ENCODE results near the gene PRDM1. TPM values are rescaled to one million over a fixed set of nuclear protein-coding genes. Genes with fewer than 3 reads are reported as not detected.

PRDM1 gene
- total RNA-seq, 1 donor from 2014 or later: 2.3 TPM

DNA sequence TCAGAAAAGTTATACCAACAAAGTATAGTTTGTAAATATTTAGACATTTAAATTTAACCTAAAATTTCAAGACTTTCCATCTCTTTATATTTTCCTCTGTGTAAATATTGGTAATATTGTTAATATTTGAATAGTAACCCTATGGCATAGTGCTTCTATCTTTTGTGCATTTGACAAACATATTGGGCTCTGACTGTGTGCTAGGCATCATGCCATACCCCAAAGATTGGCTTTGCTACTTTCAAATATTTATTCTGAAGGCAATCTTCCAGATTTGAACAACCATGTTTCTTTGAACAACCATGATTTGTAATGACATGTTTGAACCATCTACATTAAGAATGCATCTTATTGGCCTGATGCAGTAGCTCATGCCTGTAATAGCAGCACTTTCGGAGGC is 15.5 kb upstream of the PRDM1 start:
- peaks cover 78% of the 10 kb centered on the region for H3K27me3 Mint-ChIP-seq (ENCODE audit: low read depth)
- peaks cover 11% of the 10 kb centered on the region for H3K4me1 Mint-ChIP-seq
- no peak overlapping the region for H3K27ac Mint-ChIP-seq
- no peak for DNase-seq (ENCODE audit: low spot score in 2 of 2, unreplicated experiment in 2 of 2)
- H3K4me3 Mint-ChIP-seq: no peak overlapping the region
- TF ChIP-seq, protein P1, sequence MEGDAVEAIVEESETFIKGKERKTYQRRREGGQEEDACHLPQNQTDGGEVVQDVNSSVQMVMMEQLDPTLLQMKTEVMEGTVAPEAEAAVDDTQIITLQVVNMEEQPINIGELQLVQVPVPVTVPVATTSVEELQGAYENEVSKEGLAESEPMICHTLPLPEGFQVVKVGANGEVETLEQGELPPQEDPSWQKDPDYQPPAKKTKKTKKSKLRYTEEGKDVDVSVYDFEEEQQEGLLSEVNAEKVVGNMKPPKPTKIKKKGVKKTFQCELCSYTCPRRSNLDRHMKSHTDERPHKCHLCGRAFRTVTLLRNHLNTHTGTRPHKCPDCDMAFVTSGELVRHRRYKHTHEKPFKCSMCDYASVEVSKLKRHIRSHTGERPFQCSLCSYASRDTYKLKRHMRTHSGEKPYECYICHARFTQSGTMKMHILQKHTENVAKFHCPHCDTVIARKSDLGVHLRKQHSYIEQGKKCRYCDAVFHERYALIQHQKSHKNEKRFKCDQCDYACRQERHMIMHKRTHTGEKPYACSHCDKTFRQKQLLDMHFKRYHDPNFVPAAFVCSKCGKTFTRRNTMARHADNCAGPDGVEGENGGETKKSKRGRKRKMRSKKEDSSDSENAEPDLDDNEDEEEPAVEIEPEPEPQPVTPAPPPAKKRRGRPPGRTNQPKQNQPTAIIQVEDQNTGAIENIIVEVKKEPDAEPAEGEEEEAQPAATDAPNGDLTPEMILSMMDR (IDR thresholded peaks at IDR 0.05; ENCODE audit: unreplicated experiment): no peak
- no peaks in the 10 kb centered on the region for H3K9me3 Mint-ChIP-seq
- no peaks in the 10 kb centered on the region for H3K36me3 Mint-ChIP-seq

DNA sequence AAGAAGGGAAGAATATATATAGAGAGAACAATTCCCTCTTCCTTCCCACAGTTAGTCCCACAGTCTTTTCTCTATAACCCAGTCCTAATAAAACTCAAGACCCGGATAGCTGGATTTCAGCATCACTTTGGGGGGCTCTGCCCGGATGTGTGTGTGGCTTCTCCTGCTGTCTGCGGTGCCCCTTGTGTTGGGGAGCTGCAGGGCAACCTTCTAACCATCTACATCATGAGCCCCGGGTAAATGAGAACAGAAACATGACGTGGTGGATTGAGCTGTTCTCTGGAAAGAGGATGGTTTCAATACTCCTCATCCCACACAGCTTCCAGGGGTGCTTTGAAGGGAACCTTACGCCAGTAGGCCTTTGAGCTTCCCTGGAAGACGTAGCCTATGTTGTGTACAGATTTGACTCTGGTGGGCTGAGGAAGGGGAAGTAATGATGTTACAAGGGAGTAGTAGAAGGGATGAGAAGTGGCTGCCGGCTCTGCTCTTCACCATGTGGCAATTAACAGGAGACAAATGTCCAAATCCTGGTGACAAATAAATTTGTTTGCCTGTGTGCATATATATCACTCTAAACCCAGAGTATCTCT is 13.5 kb upstream of the PRDM1 start:
- H3K4me1 Mint-ChIP-seq: peaks cover 12% of the 10 kb centered on the region
- H3K4me3 Mint-ChIP-seq: no peak overlapping the region
- DNase-seq (ENCODE audit: low spot score in 2 of 2, unreplicated experiment in 2 of 2): no peak
- no peak overlapping the region for H3K27ac Mint-ChIP-seq
- H3K9me3 Mint-ChIP-seq: no peaks in the 10 kb centered on the region
- TF ChIP-seq, protein P1 (IDR thresholded peaks at IDR 0.05; ENCODE audit: unreplicated experiment): no peak
- H3K36me3 Mint-ChIP-seq: no peaks in the 10 kb centered on the region
- peaks cover 78% of the 10 kb centered on the region for H3K27me3 Mint-ChIP-seq (ENCODE audit: low read depth)

DNA sequence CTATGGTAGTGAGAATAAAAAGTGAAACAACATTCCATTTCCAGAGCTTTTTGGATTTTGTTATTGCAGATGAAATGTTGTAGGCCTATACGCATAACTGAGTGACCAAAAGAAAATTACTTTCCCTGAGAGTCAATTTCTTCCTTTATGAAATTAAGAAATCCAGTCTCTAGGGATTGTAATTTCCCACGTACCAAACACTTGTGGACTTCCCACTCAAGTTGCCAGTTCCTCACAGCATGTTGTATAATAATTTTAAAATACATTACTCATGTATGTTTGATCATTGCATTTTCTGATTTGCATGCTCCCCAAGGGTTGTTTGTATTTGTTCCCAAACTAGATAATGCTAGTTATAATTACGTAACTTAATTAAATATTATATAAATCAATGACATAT is 12.0 kb upstream of the PRDM1 start:
- no peak for DNase-seq (ENCODE audit: low spot score in 2 of 2, unreplicated experiment in 2 of 2)
- Mint-ChIP-seq H3K4me1 (peaks cover 18% of the 10 kb centered on the region), H3K27me3 (ENCODE audit: low read depth) (peaks cover 74% of the 10 kb centered on the region), H3K27ac (no peak overlapping the region), H3K36me3 (no peaks in the 10 kb centered on the region), H3K9me3 (no peaks in the 10 kb centered on the region), H3K4me3 (no peak overlapping the region)
- TF ChIP-seq, protein P1 (IDR thresholded peaks at IDR 0.05; ENCODE audit: unreplicated experiment): no peak

DNA sequence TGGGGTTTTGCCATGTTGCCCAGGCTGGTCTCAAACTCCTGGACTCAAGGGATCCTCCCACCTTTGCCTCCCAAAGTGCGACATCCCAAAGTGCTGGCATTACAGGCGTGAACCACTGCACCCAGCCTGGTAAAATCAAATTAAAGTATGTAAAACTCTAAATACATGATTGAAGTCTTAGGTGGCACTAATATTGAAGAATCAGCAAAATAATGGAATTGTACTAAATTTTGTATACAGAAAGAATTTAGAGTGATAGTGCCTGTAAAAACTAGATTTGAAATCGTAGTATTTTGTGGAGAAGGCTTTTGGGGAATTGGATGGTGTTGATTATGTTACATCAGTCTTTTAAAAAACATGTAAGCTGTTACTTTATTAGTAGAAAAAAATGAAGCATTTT is 10.0 kb upstream of the PRDM1 start:
- peaks cover 81% of the 10 kb centered on the region for H3K27me3 Mint-ChIP-seq (ENCODE audit: low read depth)
- H3K4me1 Mint-ChIP-seq: peaks cover 7% of the 10 kb centered on the region
- H3K36me3 Mint-ChIP-seq: no peaks in the 10 kb centered on the region
- no peaks in the 10 kb centered on the region for H3K9me3 Mint-ChIP-seq
- no peak overlapping the region for H3K4me3 Mint-ChIP-seq
- TF ChIP-seq, protein P1 (IDR thresholded peaks at IDR 0.05; ENCODE audit: unreplicated experiment): no peak
- DNase-seq (ENCODE audit: low spot score in 2 of 2, unreplicated experiment in 2 of 2): no peak
- no peak overlapping the region for H3K27ac Mint-ChIP-seq

DNA sequence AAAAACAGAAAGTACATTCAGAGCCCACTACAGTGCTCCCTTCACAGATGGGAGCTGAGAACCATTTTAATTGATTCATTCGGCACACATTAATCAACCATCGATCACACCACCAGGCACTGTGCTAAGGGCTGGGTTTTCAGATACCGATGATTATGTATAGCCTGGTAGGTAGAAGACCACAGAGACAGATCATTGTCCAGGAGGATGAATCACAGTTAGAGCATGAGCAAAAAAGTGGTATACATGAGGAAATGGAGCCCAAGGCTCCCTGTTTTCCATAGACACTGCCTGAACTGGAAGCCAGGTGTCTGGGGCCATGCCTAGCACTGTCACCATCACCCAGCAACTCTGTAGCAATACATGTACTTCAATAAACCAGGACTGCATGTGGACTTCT is 9.0 kb upstream of the PRDM1 start:
- Mint-ChIP-seq H3K4me3 (no peak overlapping the region), H3K27ac (no peak overlapping the region), H3K4me1 (peaks cover 7% of the 10 kb centered on the region), H3K9me3 (no peaks in the 10 kb centered on the region), H3K36me3 (no peaks in the 10 kb centered on the region), H3K27me3 (ENCODE audit: low read depth) (peaks cover 81% of the 10 kb centered on the region)
- no peak for DNase-seq (ENCODE audit: low spot score in 2 of 2, unreplicated experiment in 2 of 2)
- TF ChIP-seq, protein P1 (IDR thresholded peaks at IDR 0.05; ENCODE audit: unreplicated experiment): no peak

DNA sequence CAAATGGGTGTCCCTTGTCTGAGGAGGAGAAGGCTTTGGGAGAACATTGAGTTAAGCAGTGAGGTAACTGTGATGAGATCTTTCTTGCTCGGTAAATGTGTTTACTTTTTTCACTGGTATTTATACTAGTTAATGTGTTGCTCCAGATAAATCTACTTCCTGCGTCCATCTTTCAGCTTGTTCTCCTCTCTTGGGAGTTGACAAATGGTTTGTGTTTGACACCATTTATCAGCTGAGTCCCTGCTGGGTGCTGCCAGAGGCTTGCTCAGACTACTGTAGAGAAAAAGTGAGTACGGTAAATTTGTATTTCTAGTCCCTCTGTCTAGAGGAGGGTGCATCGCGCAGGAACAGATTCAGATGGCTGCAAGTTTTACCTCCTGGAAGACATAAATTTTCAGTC is 8.3 kb upstream of the PRDM1 start:
- peaks cover 80% of the 10 kb centered on the region for H3K27me3 Mint-ChIP-seq (ENCODE audit: low read depth)
- H3K9me3 Mint-ChIP-seq: no peaks in the 10 kb centered on the region
- no peak for DNase-seq (ENCODE audit: low spot score in 2 of 2, unreplicated experiment in 2 of 2)
- peaks cover 7% of the 10 kb centered on the region for H3K4me1 Mint-ChIP-seq
- TF ChIP-seq, protein P1 (IDR thresholded peaks at IDR 0.05; ENCODE audit: unreplicated experiment): no peak
- H3K36me3 Mint-ChIP-seq: no peaks in the 10 kb centered on the region
- H3K4me3 Mint-ChIP-seq: no peak overlapping the region
- H3K27ac Mint-ChIP-seq: no peak overlapping the region

Measured in mesothelial cell of epicardium (in vitro differentiated cells).